Astrocyte of the spinal cord (primary cell): ENCODE data around the gene LRP1B.

Experiments used
- DNase-seq: peaks from one replicate; pipeline ENCODE4 v3.0.0; 2011; ENCODE audit warnings: low read depth, low spot score
- H3K4me3 ChIP-seq: 2 replicates; pipeline ENCODE4 v1.5.1; 2011; ENCODE audit warnings: low read depth, mild to moderate bottlenecking, low read length, moderate library complexity
- CTCF ChIP-seq: IDR thresholded peaks from 2 replicates; pipeline ENCODE4 v1.5.1; 2012; ENCODE audit warnings: low read depth, mild to moderate bottlenecking, low read length, inconsistent platforms
- in situ Hi-C: cut with HindIII; loops from 2 replicates; pipeline ENCODE4 v1.10.0; 2017; ENCODE audit warnings: low sequenced_read_pairs

LRP1B gene

GRCh38 chr2:141316103-141316502, 814.7 kb downstream of the LRP1B start:
- no peak for DNase-seq
- no peak overlapping the region for H3K4me3 ChIP-seq
- no peak for TF ChIP-seq CTCF
- in situ Hi-C loops: no loop called here

- in situ Hi-C loops: no loop called here
- DNase-seq: no peak
- TF ChIP-seq CTCF: no peak
- H3K4me3 ChIP-seq: no peak overlapping the region
These were observed 816.8 kb downstream of the LRP1B start for GRCh38 chr2:141313972-141314371.

- H3K4me3 ChIP-seq: no peak overlapping the region
- in situ Hi-C loops: no loop called here
- no peak for DNase-seq
- no peak for TF ChIP-seq CTCF
These were observed 819.4 kb downstream of the LRP1B start for GRCh38 chr2:141311430-141311829.

- no peak for DNase-seq
- no peak for TF ChIP-seq CTCF
- in situ Hi-C loops: no loop called here
- H3K4me3 ChIP-seq: no peak overlapping the region
These were observed 824.4 kb downstream of the LRP1B start for GRCh38 chr2:141306368-141306767.

- TF ChIP-seq CTCF: no peak
- DNase-seq: no peak
- H3K4me3 ChIP-seq: no peak overlapping the region
- in situ Hi-C loops: no loop called here
These were observed 829.3 kb downstream of the LRP1B start for GRCh38 chr2:141301551-141301950.

GRCh38 chr2:141280037-141280436, 850.8 kb downstream of the LRP1B start:
- TF ChIP-seq CTCF: no peak
- in situ Hi-C loops: no loop called here
- no peak for DNase-seq
- no peak overlapping the region for H3K4me3 ChIP-seq

- DNase-seq: peak; percentile 12
- in situ Hi-C loops: no loop called here
- TF ChIP-seq CTCF: no peak
- no peak overlapping the region for H3K4me3 ChIP-seq
These were observed 859.5 kb downstream of the LRP1B start for GRCh38 chr2:141271346-141271745.
